IMR-90 (cell line): ENCODE results near the gene MKS1.

Experiments
- BHLHE40 ChIP-seq: fragments of 150-350 bp; IDR thresholded peaks from 2 replicates; pipeline ENCODE4 v1.6.1; 2016; ENCODE audit warnings: mild to moderate bottlenecking, low read depth, low read length
- CEBPB ChIP-seq: IDR thresholded peaks from 2 replicates; pipeline ENCODE4 v1.6.1; 2012; ENCODE audit warnings: low read depth, low read length, improper control_type of control experiment
- CHD1 ChIP-seq: IDR thresholded peaks from 2 replicates; pipeline ENCODE4 v1.6.1; 2012; ENCODE audit warnings: low read depth, low read length, improper control_type of control experiment
- MAZ ChIP-seq: IDR thresholded peaks from 2 replicates; pipeline ENCODE4 v1.6.1; 2012; ENCODE audit warnings: low read depth, mild to moderate bottlenecking, low read length, improper control_type of control experiment, moderate library complexity, borderline replicate concordance
- POLR2A ChIP-seq: IDR thresholded peaks from 2 replicates; pipeline ENCODE4 v1.6.1; 2012; ENCODE audit warnings: mild to moderate bottlenecking, low read depth, low read length
- RFX5 ChIP-seq: IDR thresholded peaks from 2 replicates; pipeline ENCODE4 v1.8.0; 2012; ENCODE audit warnings: low read depth, mild to moderate bottlenecking, low read length, moderate library complexity
- SMC3 ChIP-seq: fragments of 150-350 bp; IDR thresholded peaks from 2 replicates; pipeline ENCODE4 v1.6.1; 2016; ENCODE audit warnings: low read depth, mild to moderate bottlenecking, antibody characterized with exemption, low read length, moderate library complexity
- TF ChIP-seq, protein P1 (sequence below): fragments of 150-350 bp; IDR thresholded peaks from 2 replicates; pipeline ENCODE4 v1.6.1; 2017; ENCODE audit warnings: mild to moderate bottlenecking, antibody characterized with exemption, low read length, low read depth
- TF ChIP-seq, protein P2 (sequence below): conservative IDR thresholded peaks from 2 replicates; pipeline ENCODE4 v1.5.1; 2012; ENCODE audit warnings: mild to moderate bottlenecking, low read depth, low read length, improper control_type of control experiment
- TF ChIP-seq, protein P3 (sequence below): fragments of 150-350 bp; IDR thresholded peaks from 2 replicates; pipeline ENCODE4 v1.6.1; 2016; ENCODE audit warnings: low read depth, mild to moderate bottlenecking, low read length, moderate library complexity, borderline replicate concordance

DNA sequence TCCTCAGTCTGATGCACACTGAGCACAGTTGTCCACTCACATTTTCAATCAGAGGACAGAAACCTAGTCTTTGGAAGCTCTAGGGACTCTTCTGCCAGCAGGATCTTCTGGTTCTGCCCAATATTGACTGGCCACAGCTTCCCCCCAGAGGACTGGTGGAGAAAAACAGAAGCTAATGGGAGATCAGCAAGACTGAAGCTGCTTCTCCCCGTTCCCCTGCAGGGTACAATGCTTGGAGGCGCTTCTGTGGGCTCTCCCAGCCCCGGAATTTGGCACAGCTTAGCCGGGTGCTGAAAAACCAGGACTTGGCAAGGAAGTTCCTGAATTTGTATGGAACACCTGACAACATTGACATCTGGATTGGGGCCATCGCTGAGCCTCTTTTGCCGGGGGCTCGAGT is 16.2 kb downstream of the MKS1 start:
- TF ChIP-seq, protein P1, sequence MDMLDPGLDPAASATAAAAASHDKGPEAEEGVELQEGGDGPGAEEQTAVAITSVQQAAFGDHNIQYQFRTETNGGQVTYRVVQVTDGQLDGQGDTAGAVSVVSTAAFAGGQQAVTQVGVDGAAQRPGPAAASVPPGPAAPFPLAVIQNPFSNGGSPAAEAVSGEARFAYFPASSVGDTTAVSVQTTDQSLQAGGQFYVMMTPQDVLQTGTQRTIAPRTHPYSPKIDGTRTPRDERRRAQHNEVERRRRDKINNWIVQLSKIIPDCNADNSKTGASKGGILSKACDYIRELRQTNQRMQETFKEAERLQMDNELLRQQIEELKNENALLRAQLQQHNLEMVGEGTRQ = no peak
- TF ChIP-seq, protein P2, sequence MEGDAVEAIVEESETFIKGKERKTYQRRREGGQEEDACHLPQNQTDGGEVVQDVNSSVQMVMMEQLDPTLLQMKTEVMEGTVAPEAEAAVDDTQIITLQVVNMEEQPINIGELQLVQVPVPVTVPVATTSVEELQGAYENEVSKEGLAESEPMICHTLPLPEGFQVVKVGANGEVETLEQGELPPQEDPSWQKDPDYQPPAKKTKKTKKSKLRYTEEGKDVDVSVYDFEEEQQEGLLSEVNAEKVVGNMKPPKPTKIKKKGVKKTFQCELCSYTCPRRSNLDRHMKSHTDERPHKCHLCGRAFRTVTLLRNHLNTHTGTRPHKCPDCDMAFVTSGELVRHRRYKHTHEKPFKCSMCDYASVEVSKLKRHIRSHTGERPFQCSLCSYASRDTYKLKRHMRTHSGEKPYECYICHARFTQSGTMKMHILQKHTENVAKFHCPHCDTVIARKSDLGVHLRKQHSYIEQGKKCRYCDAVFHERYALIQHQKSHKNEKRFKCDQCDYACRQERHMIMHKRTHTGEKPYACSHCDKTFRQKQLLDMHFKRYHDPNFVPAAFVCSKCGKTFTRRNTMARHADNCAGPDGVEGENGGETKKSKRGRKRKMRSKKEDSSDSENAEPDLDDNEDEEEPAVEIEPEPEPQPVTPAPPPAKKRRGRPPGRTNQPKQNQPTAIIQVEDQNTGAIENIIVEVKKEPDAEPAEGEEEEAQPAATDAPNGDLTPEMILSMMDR = no peak
- TF ChIP-seq CEBPB = no peak
- no peak for TF ChIP-seq MAZ
- no peak for TF ChIP-seq POLR2A
- TF ChIP-seq, protein P3, sequence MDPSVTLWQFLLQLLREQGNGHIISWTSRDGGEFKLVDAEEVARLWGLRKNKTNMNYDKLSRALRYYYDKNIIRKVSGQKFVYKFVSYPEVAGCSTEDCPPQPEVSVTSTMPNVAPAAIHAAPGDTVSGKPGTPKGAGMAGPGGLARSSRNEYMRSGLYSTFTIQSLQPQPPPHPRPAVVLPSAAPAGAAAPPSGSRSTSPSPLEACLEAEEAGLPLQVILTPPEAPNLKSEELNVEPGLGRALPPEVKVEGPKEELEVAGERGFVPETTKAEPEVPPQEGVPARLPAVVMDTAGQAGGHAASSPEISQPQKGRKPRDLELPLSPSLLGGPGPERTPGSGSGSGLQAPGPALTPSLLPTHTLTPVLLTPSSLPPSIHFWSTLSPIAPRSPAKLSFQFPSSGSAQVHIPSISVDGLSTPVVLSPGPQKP = no peak
- no peak for TF ChIP-seq CHD1
- no peak for TF ChIP-seq BHLHE40
- TF ChIP-seq SMC3 = no peak
- TF ChIP-seq RFX5 = no peak
